SU-DHL-6 (cell line): ENCODE measurements around the gene RPA3.

Experiments used
- H2AFZ ChIP-seq: fragments of 200-600 bp; sonication (generic); 2 replicates; pipeline ENCODE4 v1.6.1; 2014; ENCODE audit warnings: low read depth, mild to moderate bottlenecking, moderate library complexity, mixed read lengths, antibody characterized with exemption, low read length; ENCODE audit not compliant: severe bottlenecking
- H3F3A ChIP-seq: fragments of 200-600 bp; shearing (Covaris generic); 2 replicates; pipeline ENCODE4 v1.6.0; 2016; ENCODE audit warnings: antibody characterized with exemption, mild to moderate bottlenecking; ENCODE audit not compliant: insufficient read depth
- H3K27ac ChIP-seq: fragments of 200-600 bp; sonication (generic); 2 replicates; pipeline ENCODE4 v1.5.1; 2016; ENCODE audit warnings: low read depth, mild to moderate bottlenecking, low read length, moderate library complexity, mixed read lengths
- H3K27me3 ChIP-seq: fragments of 200-600 bp; sonication (generic), shearing (Covaris generic); 2 replicates; pipeline ENCODE4 v1.6.0; 2014; ENCODE audit warnings: mild to moderate bottlenecking, low read length
- H3K36me3 ChIP-seq: fragments of 200-600 bp; sonication (generic); 2 replicates; pipeline ENCODE4 v1.6.1; 2014; ENCODE audit warnings: mild to moderate bottlenecking, low read length, mixed read lengths
- H3K4me2 ChIP-seq: fragments of 300-600, 200-600 bp; shearing (Covaris generic), sonication (generic); 2 replicates; pipeline ENCODE4 v1.6.0; 2014; ENCODE audit warnings: low read length, low read depth, mild to moderate bottlenecking; ENCODE audit not compliant: poor library complexity, severe bottlenecking
- H3K4me3 ChIP-seq: fragments of 200-600 bp; sonication (generic); 2 replicates; pipeline ENCODE4 v1.5.1; 2014; ENCODE audit warnings: antibody characterized with exemption, low read length, mild to moderate bottlenecking, mixed read lengths; ENCODE audit not compliant: insufficient read depth, poor library complexity, severe bottlenecking
- H3K79me2 ChIP-seq: fragments of 200-600 bp; sonication (generic); 2 replicates; pipeline ENCODE4 v1.6.1; 2014; ENCODE audit warnings: mild to moderate bottlenecking, low read length, moderate library complexity; ENCODE audit not compliant: insufficient read depth
- H3K9ac ChIP-seq: fragments of 200-600 bp; sonication (generic); 2 replicates; pipeline ENCODE4 v1.7.0; 2014; ENCODE audit warnings: mild to moderate bottlenecking, low read length
- H3K9me2 ChIP-seq: fragments of 200-600 bp; sonication (generic); replicated peaks from 2 replicates; pipeline ENCODE4 v1.6.1; 2014; ENCODE audit warnings: low read length; ENCODE audit not compliant: insufficient read depth
- H3K9me3 ChIP-seq: fragments of 200-600 bp; sonication (generic); 2 replicates; pipeline ENCODE4 v1.6.1; 2014; ENCODE audit warnings: low read length, mixed read lengths; ENCODE audit not compliant: insufficient read depth
- H4K20me1 ChIP-seq: fragments of 200-600 bp; sonication (generic); 2 replicates; pipeline ENCODE4 v1.6.1; 2014; ENCODE audit warnings: low read depth, mild to moderate bottlenecking, antibody characterized with exemption, low read length, moderate library complexity, mixed read lengths
- EZH2phosphoT487 ChIP-seq: fragments of 200-600 bp; sonication (generic), shearing (Covaris generic); conservative IDR thresholded peaks from 2 replicates; pipeline ENCODE4 v1.6.1; 2018; ENCODE audit warnings: mild to moderate bottlenecking, antibody characterized with exemption, low read length, moderate library complexity, mixed read lengths
- TF ChIP-seq, protein P1 (sequence below): fragments of 200-600 bp; sonication (generic); IDR thresholded peaks from one replicate; pipeline ENCODE4 v1.5.1; 2017; ENCODE audit warnings: antibody characterized with exemption, mild to moderate bottlenecking, low read length, moderate library complexity; ENCODE audit not compliant: insufficient read depth, poor library complexity, severe bottlenecking

The RPA3 gene

DNA sequence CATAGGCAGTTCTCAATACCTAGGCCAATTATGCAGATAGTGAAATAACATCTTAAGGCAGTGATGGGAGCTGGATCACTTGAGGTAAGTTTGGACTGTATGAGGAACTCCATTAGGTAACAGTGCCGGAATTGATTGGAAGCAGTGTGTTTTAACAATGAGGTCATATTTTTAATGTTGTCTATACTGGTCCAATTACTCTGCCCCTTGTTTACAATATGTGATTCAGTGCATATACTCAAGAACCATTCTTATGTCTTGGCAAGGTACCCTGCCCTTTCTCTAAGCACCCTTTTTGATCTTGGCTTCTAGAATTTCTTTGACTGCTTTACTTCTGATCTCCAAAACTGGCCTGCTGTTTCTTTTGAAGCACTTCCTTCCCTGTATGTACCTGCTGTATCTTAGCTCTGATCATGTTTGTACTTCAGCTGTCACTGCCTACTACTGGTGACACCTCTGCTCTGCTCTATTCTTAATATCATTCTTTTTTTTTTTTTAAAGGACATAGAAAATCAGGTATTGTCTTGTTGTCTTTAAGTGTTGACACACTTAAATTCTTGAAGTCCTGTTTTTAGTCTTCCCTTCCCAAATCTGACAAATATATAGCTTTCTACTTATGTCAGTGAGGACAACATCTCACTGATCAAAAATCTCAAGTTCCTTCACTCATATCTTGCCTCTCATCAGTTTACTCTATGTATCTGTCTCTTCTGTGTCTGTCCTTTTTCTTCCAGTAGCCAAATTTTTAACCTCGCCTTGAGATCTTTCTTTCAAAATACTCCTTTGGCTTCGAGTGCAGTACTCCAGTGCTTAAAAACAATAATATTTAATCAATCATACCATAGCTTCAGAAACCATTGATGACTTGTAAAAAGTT is 46.4 kb upstream of the RPA3 start:
- no peak overlapping the region for H3K9ac ChIP-seq
- H3K27me3 ChIP-seq, result no peaks in the 10 kb centered on the region
- no peaks in the 10 kb centered on the region for H4K20me1 ChIP-seq
- H2AFZ ChIP-seq, result no peak overlapping the region
- no peak overlapping the region for H3K27ac ChIP-seq
- H3K36me3 ChIP-seq, result no peaks in the 10 kb centered on the region
- no peaks in the 10 kb centered on the region for H3K9me2 ChIP-seq
- H3K79me2 ChIP-seq, result no peaks in the 10 kb centered on the region
- H3F3A ChIP-seq, result no peaks in the 10 kb centered on the region
- H3K9me3 ChIP-seq, result no peaks in the 10 kb centered on the region
- no peak overlapping the region for H3K4me2 ChIP-seq
- H3K4me3 ChIP-seq, result no peak overlapping the region
- no peak for TF ChIP-seq EZH2phosphoT487
- TF ChIP-seq, protein P1, sequence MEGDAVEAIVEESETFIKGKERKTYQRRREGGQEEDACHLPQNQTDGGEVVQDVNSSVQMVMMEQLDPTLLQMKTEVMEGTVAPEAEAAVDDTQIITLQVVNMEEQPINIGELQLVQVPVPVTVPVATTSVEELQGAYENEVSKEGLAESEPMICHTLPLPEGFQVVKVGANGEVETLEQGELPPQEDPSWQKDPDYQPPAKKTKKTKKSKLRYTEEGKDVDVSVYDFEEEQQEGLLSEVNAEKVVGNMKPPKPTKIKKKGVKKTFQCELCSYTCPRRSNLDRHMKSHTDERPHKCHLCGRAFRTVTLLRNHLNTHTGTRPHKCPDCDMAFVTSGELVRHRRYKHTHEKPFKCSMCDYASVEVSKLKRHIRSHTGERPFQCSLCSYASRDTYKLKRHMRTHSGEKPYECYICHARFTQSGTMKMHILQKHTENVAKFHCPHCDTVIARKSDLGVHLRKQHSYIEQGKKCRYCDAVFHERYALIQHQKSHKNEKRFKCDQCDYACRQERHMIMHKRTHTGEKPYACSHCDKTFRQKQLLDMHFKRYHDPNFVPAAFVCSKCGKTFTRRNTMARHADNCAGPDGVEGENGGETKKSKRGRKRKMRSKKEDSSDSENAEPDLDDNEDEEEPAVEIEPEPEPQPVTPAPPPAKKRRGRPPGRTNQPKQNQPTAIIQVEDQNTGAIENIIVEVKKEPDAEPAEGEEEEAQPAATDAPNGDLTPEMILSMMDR, result no peak

DNA sequence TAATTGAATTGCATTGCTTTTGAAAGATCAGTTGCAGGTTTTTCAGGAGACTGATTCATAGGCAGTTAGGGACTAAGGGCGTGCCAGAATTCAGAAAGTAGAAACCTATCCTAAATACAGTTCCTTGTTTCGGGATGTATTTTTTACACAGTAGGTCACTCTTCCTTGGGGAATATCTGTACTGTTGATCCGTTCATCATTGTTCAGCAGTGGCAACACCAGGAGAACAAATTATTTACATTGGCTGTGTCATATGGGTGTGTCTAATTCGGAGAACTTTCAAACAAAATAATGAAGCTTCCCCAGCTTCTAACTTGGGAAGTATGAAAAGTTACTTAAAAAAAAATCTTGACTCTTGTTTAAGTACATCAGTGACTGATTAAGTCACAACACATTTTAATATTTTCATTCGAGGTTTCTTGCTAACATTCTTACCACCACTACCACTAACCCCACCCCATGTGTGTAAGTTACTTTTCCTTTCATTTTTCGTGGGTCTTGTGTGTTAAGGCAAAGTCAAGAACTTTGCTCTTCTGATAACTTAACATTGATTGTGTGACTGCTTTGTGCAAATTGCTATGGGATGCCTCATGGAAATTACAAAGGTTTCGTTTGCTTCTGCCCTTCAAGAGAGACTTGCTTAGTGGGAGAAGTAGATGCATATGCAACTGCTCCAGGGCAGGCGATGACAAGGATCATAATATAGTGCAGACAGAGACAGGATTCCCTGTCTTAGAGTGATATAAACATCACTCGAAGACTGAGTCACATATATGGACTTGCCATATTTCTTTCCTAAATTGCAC is 43.8 kb upstream of the RPA3 start:
- TF ChIP-seq, protein P1, result no peak
- Histone ChIP-seq H3K27ac (no peak overlapping the region), H3K9ac (no peak overlapping the region), H3K79me2 (no peaks in the 10 kb centered on the region), H3K9me2 (no peaks in the 10 kb centered on the region), H2AFZ (no peak overlapping the region), H3K4me2 (no peak overlapping the region), H3F3A (no peaks in the 10 kb centered on the region), H3K36me3 (no peaks in the 10 kb centered on the region), H3K27me3 (no peaks in the 10 kb centered on the region), H4K20me1 (no peaks in the 10 kb centered on the region), H3K4me3 (no peak overlapping the region), H3K9me3 (no peaks in the 10 kb centered on the region)

DNA sequence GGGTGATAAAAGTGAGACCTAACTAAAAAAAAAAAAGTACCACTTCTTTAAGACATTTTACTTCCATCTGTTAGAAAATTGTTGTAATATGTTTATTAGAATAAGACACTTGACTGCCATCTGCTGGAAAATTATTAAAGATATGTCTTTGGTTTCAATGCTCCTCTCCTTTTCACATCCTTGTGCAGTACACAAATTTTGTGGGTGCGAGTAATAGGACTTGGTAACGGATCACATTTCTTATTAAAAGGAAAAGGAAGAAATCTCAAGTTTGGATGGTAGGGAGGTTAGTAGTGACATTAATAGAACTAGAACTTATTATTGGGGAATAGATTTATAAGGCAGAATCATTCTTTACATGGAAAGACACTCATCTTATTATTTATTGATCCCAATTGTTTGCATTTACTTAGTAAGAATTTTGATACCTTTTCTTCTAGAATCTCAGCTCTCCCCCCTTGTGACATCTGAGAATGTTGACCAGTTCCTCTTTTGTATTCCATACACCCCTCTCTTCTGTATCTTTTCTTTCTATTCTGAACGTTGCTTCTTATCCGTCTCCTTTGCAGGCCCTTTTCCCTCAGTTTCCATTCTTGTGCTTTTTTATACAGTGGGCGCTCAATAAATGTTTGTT is 43.0 kb upstream of the RPA3 start:
- Histone ChIP-seq H3K9ac (no peak overlapping the region), H3K27ac (no peak overlapping the region), H4K20me1 (no peaks in the 10 kb centered on the region), H3K4me3 (no peak overlapping the region), H2AFZ (no peak overlapping the region), H3K27me3 (no peaks in the 10 kb centered on the region), H3K4me2 (no peak overlapping the region), H3K36me3 (no peaks in the 10 kb centered on the region), H3K79me2 (no peaks in the 10 kb centered on the region), H3K9me2 (no peaks in the 10 kb centered on the region), H3K9me3 (no peaks in the 10 kb centered on the region), H3F3A (no peaks in the 10 kb centered on the region)
- TF ChIP-seq EZH2phosphoT487, result no peak
- TF ChIP-seq, protein P1, result peak; percentile 49
